ENCODE measurements around the gene PTEN. TPM values are rescaled to one million over a fixed set of nuclear protein-coding genes. Genes with fewer than 3 reads are reported as not detected.

PTEN gene
- total and polyA plus RNA-seq, 2 donors (not counting 3 experiments of a cell fraction or from before 2014, with no cell fraction given): 8.0 to 76.9 TPM

GRCh38 chr10:87866412-87866974 lies 3.1 kb downstream of the PTEN start:
- dilution Hi-C loops (cut with MboI; ENCODE audit: extremely low pct_ligation_motif_present, low sequenced_read_pairs): loop anchor here (25.0 kb wide), 1 partner anchor 696 kb away; no protein-coding TSS in a partner anchor

More at GRCh38 chr10:87866412-87866974, 3.1 kb downstream of the PTEN start:
- Histone ChIP-seq H3K36me3 (ENCODE audit: control insufficient read depth in 2 of 2, extremely low read depth in 1 of 2, insufficient read depth in 2 of 2, low read length in 2 of 2) (no peaks in the 10 kb centered on the region), H3K4me3 (replicated peaks in 1 of 3; ENCODE audit: insufficient read depth in 1 of 3, low read depth in 1 of 3, low read length in 3 of 3) (peak overlapping the region; percentile 50 to 99 (median 93)), H3K9ac (replicated peaks; ENCODE audit: extremely low read depth, insufficient read depth, low read length) (peak overlapping the region; percentile 86), H2AFZ (ENCODE audit: low read depth, low read length) (no peak overlapping the region), H4K20me1 (replicated peaks; ENCODE audit: control insufficient read depth, extremely low read depth, insufficient read depth, low read length) (peaks cover 3% of the 10 kb centered on the region), H3K4me2 (ENCODE audit: insufficient read depth, low read length) (peak overlapping the region; percentile 99), H3K9me3 (replicated peaks; ENCODE audit: control insufficient read depth, insufficient read depth, low read length) (no peaks in the 10 kb centered on the region), H3K79me2 (ENCODE audit: control insufficient read depth, insufficient read depth, low read length) (peaks cover 75% of the 10 kb centered on the region), H3K9me1 (replicated peaks; ENCODE audit: control insufficient read depth, extremely low read depth, insufficient read depth, low read length) (no peaks in the 10 kb centered on the region), H3K4me1 (ENCODE audit: control insufficient read depth, extremely low read depth, insufficient read depth, low read length) (peaks cover 17% of the 10 kb centered on the region), H3K27me3 (ENCODE audit: control insufficient read depth in 2 of 2, insufficient read depth in 2 of 2, low read length in 2 of 2) (no peaks in the 10 kb centered on the region), H3K27ac (ENCODE audit: insufficient read depth, low read depth, low read length) (peak overlapping the region; percentile 14)
- POLR2A ChIA-PET: no interaction called here
- no peak for TF ChIP-seq CTCF (IDR thresholded peaks at IDR 0.05; ENCODE audit: extremely low read depth in 1 of 2, insufficient read depth in 1 of 2, low read depth in 1 of 2, low read length in 2 of 2)
- no peak for TF ChIP-seq GATA2 (IDR thresholded peaks at IDR 0.05; ENCODE audit: insufficient read depth, insufficient read length, low read depth, low read length)
- TF ChIP-seq FOS (IDR thresholded peaks at IDR 0.05; ENCODE audit: borderline replicate concordance, insufficient read depth, low read length): no peak
- no peak for TF ChIP-seq POLR2AphosphoS5 (IDR thresholded peaks at IDR 0.05; ENCODE audit: insufficient read depth, low read depth, low read length)
- TF ChIP-seq MYC (IDR thresholded peaks at IDR 0.05; ENCODE audit: low read depth, low read length): no peak
- DNase-seq (ENCODE audit: low read depth, low spot score): peak; percentile 46
- intact Hi-C loops (cut with micrococcal nuclease): loop anchor here (10.0 kb wide), 1 partner anchor 332 kb away; no protein-coding TSS in a partner anchor
- CTCF ChIA-PET: interaction anchor here (6.1 to 10.2 kb wide), 2 partner anchors 248 to 522 kb away, joined by 86 to 178 read pairs; no protein-coding TSS in a partner anchor
- no TSS peak for BruUV-seq (replicated peaks)
- no peak for FAIRE-seq
